Keratinocyte (primary cell): ENCODE results near the gene ATP11B.

Experiments
- EZH2 ChIP-seq: IDR thresholded peaks from one replicate; pipeline ENCODE4 v1.6.1; 2012; ENCODE audit warnings: inconsistent platforms, mild to moderate bottlenecking, low read length, moderate library complexity
- TF ChIP-seq, protein P1 (sequence below), 3 experiments: IDR thresholded peaks in 1 of 3; conservative IDR thresholded peaks in 1 of 3; optimal IDR thresholded peaks in 1 of 3; 2 replicates in 2 of 3; 3 replicates in 1 of 3; pipeline versions ENCODE3 to v1.5.1; 2011; ENCODE audit warnings: low read length in 3 of 3, mild to moderate bottlenecking in 3 of 3, moderate library complexity in 2 of 3, control low read depth in 1 of 3, inconsistent platforms in 1 of 3; ENCODE audit not compliant: insufficient read depth in 2 of 3; ENCODE audit errors: extremely low read depth in 1 of 3

DNA sequence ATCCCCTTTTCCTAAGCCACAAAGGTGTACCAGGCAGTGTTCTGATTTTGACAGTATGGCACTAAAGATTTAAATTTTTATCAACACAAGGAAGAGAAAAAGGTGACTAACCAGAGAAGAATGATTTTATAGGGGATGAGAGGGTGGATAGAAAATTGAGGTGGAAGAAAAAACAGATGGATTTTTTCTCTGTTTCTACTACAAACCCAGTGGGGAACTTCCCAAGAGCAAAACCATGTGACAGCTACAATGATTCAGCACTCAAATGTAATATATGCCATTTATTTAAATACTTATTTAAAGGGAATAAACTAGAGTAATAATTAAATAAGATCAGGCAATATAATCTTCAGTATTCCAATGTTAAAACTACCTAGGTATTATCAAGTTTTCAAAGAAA is 176.0 kb downstream of the ATP11B start:
- TF ChIP-seq, protein P1, sequence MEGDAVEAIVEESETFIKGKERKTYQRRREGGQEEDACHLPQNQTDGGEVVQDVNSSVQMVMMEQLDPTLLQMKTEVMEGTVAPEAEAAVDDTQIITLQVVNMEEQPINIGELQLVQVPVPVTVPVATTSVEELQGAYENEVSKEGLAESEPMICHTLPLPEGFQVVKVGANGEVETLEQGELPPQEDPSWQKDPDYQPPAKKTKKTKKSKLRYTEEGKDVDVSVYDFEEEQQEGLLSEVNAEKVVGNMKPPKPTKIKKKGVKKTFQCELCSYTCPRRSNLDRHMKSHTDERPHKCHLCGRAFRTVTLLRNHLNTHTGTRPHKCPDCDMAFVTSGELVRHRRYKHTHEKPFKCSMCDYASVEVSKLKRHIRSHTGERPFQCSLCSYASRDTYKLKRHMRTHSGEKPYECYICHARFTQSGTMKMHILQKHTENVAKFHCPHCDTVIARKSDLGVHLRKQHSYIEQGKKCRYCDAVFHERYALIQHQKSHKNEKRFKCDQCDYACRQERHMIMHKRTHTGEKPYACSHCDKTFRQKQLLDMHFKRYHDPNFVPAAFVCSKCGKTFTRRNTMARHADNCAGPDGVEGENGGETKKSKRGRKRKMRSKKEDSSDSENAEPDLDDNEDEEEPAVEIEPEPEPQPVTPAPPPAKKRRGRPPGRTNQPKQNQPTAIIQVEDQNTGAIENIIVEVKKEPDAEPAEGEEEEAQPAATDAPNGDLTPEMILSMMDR (optimal IDR thresholded peaks at IDR 0.05 in 1 of 3, IDR thresholded peaks at IDR 0.05 in 1 of 3, conservative IDR thresholded peaks at IDR 0.05 in 1 of 3; ENCODE audit: extremely low read depth in 1 of 3, insufficient read depth in 2 of 3, low read length in 3 of 3): no peak
- TF ChIP-seq EZH2: no peak
